Measurements from ENCODE around the gene DRC1. TPM values are rescaled to one million over a fixed set of nuclear protein-coding genes. Genes with fewer than 3 reads are reported as not detected.

DRC1 gene
- total RNA-seq, 1 experiment from 2014 or later = not detected

- no peak overlapping the region for H3K14ac ChIP-seq (ENCODE audit: insufficient read depth, low read length)
- H2BK5ac ChIP-seq (ENCODE audit: insufficient read length, low read length) = no peak overlapping the region
- TF ChIP-seq CTCF (conservative IDR thresholded peaks at IDR 0.05) = no peak
- no peak overlapping the region for H4K5ac ChIP-seq (ENCODE audit: insufficient read length, low read depth, low read length)
- H3K9me3 Mint-ChIP-seq = no peaks in the 10 kb centered on the region
- no peak overlapping the region for H2BK20ac ChIP-seq (ENCODE audit: low read depth, low read length, poor library complexity, severe bottlenecking)
- H2AFZ ChIP-seq (ENCODE audit: low read length) = no peak overlapping the region
- H3K23me2 ChIP-seq (ENCODE audit: insufficient read length, low read depth, low read length, poor library complexity, severe bottlenecking) = no peaks in the 10 kb centered on the region
- peaks cover 0 to 7% (median 5%) of the 10 kb centered on the region in 3 experiments; a peak in 4 of 7 replicates for H3K36me3 Mint-ChIP-seq (ENCODE audit: insufficient read depth in 1 of 3, low read depth in 3 of 3)
- no peak overlapping the region for H2BK12ac ChIP-seq (ENCODE audit: insufficient read length, low read depth, low read length)
- H3K27me3 ChIP-seq (ENCODE audit: insufficient read depth, low read length) = no peaks in the 10 kb centered on the region
- peaks cover 12% of the 10 kb centered on the region for H3K79me1 ChIP-seq (ENCODE audit: insufficient read depth, low read depth, low read length, poor library complexity, severe bottlenecking)
- H2AK5ac ChIP-seq (ENCODE audit: insufficient read length, low read length) = no peak overlapping the region
- no peak overlapping the region for H3K23ac ChIP-seq (ENCODE audit: insufficient read length, low read depth, low read length)
- H3K27ac ChIP-seq (ENCODE audit: insufficient read length, low read depth, low read length) = no peak overlapping the region
- no peak overlapping the region for H3K4me2 ChIP-seq (ENCODE audit: insufficient read depth, insufficient read length, low read length)
- H2BK15ac ChIP-seq (ENCODE audit: low read depth, low read length) = no peak overlapping the region
- H3K79me2 ChIP-seq (ENCODE audit: insufficient read depth, low read length) = peaks cover 36% of the 10 kb centered on the region; the same call in 1 of the 2 replicates
- no peak overlapping the region for H3K9ac ChIP-seq (ENCODE audit: extremely low read depth, insufficient read length, low read length)
- no peaks in the 10 kb centered on the region for H4K20me1 ChIP-seq (ENCODE audit: control insufficient read depth, insufficient read depth, insufficient read length)
- H4K91ac ChIP-seq (ENCODE audit: insufficient read length, low read depth, low read length) = no peak overlapping the region
- WGBS (ENCODE audit: extremely low coverage, insufficient read length, low lambda C conversion rate) = no CpG with 5 or more reads among the region's 9 CpGs
- H3K27ac Mint-ChIP-seq = peak overlapping the region; percentile 10 to 62 (median 50); a peak in 5 of 7 replicates
- H3K4ac ChIP-seq (ENCODE audit: low read depth, low read length) = no peak overlapping the region
- H3K18ac ChIP-seq (ENCODE audit: insufficient read length, low read depth, low read length) = no peak overlapping the region
- H3K4me3 Mint-ChIP-seq = no peak overlapping the region; a peak in 1 of 5 replicates
- H4K8ac ChIP-seq (replicated peaks; ENCODE audit: insufficient read length, low read depth, low read length) = no peak overlapping the region
- H3T11ph ChIP-seq (ENCODE audit: low read length) = no peak overlapping the region
- H3K56ac ChIP-seq (ENCODE audit: insufficient read length, low read depth, low read length) = no peak overlapping the region
- no peak overlapping the region for H2BK120ac ChIP-seq (ENCODE audit: low read depth, low read length, poor library complexity, severe bottlenecking)
- H3K4me1 Mint-ChIP-seq = peaks cover 22 to 27% of the 10 kb centered on the region in 2 experiments
- H3K4me1 ChIP-seq (ENCODE audit: insufficient read depth, low read length) = no peaks in the 10 kb centered on the region; the same call in 1 of the 2 replicates
- no peak for DNase-seq
- H3K27me3 Mint-ChIP-seq (ENCODE audit: low read depth) = no peaks in the 10 kb centered on the region
- H3K9me3 ChIP-seq (ENCODE audit: control insufficient read depth, low read depth, low read length) = no peaks in the 10 kb centered on the region
Observed at GRCh38 chr2:26355038-26355995, 46.4 kb upstream of the DRC1 start.
